ENCODE measurements around the gene ALDH3B1.

The ALDH3B1 gene

DNA sequence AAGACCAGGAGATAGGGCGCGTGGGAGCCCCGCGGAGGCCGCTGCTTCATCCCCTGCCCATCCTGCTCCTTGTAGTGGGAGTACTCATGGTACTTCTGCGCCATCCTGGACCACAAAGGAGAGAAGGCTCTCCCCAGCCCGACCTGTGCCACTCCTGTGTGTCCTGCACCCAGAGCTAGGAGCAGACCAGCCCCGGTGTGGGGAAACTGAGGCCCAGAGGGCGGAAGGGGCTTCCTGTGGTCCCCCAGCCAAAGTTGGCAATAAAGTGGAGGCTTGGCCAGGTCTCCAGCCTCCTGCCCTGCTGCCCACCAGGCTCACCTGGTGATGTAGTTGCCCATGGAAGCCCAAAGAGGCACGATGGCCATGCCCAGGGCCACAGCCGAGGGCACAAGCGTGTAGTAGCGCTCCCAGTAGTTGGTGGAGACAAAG is 10.9 kb upstream of the ALDH3B1 start:
- DNase-seq (ENCODE audit: extremely low read depth, low read depth) = no peak
- TF ChIP-seq, protein P1, sequence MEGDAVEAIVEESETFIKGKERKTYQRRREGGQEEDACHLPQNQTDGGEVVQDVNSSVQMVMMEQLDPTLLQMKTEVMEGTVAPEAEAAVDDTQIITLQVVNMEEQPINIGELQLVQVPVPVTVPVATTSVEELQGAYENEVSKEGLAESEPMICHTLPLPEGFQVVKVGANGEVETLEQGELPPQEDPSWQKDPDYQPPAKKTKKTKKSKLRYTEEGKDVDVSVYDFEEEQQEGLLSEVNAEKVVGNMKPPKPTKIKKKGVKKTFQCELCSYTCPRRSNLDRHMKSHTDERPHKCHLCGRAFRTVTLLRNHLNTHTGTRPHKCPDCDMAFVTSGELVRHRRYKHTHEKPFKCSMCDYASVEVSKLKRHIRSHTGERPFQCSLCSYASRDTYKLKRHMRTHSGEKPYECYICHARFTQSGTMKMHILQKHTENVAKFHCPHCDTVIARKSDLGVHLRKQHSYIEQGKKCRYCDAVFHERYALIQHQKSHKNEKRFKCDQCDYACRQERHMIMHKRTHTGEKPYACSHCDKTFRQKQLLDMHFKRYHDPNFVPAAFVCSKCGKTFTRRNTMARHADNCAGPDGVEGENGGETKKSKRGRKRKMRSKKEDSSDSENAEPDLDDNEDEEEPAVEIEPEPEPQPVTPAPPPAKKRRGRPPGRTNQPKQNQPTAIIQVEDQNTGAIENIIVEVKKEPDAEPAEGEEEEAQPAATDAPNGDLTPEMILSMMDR (IDR thresholded peaks at IDR 0.05; ENCODE audit: low read depth, low read length) = no peak

GRCh38 chr11:67999704-68000103 is 10.4 kb upstream of the ALDH3B1 start:
- TF ChIP-seq, protein P1 (IDR thresholded peaks at IDR 0.05; ENCODE audit: low read depth, low read length) = no peak
- no peak for DNase-seq (ENCODE audit: extremely low read depth, low read depth)

DNA sequence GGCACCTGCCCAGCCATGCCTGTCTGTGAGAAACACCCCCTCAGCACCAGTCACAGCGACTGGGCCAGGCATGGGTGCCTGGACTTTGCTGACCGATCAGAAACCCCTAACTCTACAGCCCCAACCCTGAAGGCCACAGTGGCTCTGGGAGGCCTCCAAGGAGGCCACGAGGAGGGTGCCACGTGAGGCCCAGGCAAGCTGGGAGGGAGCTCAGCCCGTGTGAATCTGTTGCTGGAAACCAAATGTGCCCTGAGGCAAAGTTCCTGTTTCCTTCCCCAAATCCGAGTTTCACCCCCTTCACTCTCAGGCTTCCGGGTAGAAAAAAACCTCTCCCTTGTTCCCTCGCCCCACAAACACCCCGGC is 7.6 kb upstream of the ALDH3B1 start:
- no peak for DNase-seq (ENCODE audit: extremely low read depth, low read depth)
- TF ChIP-seq, protein P1 (IDR thresholded peaks at IDR 0.05; ENCODE audit: low read depth, low read length) = no peak

GRCh38 chr11:68002938-68003845 is 6.9 kb upstream of the ALDH3B1 start:
- TF ChIP-seq, protein P1 (IDR thresholded peaks at IDR 0.05; ENCODE audit: low read depth, low read length) = no peak
- DNase-seq (ENCODE audit: extremely low read depth, low read depth) = no peak

DNA sequence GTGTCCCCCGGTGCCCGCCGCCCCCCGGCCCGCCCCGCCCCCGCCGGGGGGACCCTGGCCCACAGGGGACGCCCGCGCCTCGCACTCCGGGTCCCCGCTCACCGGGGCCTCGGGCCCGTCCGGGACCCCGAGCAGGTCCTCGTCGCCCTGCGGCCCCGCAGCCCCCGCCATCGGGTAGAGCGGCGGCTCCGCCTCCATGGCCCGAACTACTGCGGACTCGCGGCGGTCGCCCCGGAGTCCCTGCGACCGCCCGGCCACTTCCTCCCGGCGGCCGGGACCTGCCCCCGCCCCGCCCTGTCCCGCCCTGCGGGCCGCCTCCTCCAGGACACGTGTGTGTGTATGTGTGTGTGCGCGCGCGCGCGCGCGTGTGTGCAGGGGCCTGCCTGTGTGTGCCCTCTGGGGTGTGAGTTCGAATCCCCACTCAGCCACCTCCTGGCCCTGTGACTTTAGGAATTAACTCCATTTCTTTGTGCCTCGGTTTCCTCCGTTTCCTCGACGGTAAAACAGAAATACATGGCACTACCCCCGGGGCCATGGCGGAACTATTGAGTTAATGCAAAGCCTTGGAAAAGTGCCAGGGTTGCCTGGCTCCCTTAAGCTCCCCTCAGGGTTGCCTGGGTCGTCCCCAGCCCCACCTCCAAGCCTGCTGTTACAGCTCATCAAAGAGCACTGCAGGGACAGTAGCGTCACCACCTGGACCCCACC is 6.1 kb upstream of the ALDH3B1 start, which contains the start of gene UNC93B1:
Gene UNC93B1 (minus strand): TSS at position 252 of the 705 bp plus-strand sequence. CDS start 54 bp downstream, at position 198.
- peak; percentile 57 for DNase-seq (ENCODE audit: extremely low read depth, low read depth)
- TF ChIP-seq, protein P1 (IDR thresholded peaks at IDR 0.05; ENCODE audit: low read depth, low read length) = no peak

- TF ChIP-seq, protein P1 (IDR thresholded peaks at IDR 0.05; ENCODE audit: low read depth, low read length) = no peak
- DNase-seq (ENCODE audit: extremely low read depth, low read depth) = no peak
These were observed 5.4 kb upstream of the ALDH3B1 start for GRCh38 chr11:68004551-68005335.

Measured in AG09319 (cell line).